Vagina (tissue), 2 donors: ENCODE measurements around the gene CEACAM4.

Experiments
- POLR2AphosphoS5 ChIP-seq, 2 donors: sonication (generic); formaldehyde crosslinking; IDR thresholded peaks; one replicate each; pipeline ENCODE4 v1.9.0; 2017; ENCODE audit warnings: antibody characterized with exemption in 2 of 2, mild to moderate bottlenecking in 2 of 2, low read depth in 1 of 2; ENCODE audit not compliant: insufficient read depth in 1 of 2
- TF ChIP-seq, protein P1 (sequence below), 3 experiments: fragments of 450-650 bp in 2 of 3; fragments of 200-600 bp in 1 of 3; sonication (generic) in 1 of 3; IDR thresholded peaks; one replicate each; pipeline ENCODE4 v1.5.1; 2017 to 2019; ENCODE audit warnings: antibody characterized with exemption in 3 of 3, mild to moderate bottlenecking in 2 of 3, moderate library complexity in 2 of 3

DNA sequence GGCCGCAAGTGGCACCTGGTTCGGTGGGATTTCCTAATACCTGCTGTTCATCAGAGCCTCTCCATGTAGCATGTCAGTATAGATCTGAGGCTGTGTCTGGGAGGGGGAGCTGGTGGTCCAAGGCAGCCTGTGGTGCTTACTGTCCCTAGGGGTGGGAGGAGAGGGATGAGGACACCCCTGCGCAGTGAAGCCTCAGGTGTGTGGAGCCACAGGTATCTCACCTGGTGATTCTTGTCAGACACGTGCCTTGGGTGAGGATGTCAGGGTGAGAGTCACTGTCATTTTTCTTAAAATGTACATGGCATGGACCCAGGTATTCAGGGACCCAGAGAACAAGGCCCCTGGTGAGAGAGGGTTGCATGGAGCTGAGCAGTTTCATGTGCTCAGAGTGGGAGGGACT lies 11.7 kb downstream of the CEACAM4 start:
- TF ChIP-seq, protein P1, sequence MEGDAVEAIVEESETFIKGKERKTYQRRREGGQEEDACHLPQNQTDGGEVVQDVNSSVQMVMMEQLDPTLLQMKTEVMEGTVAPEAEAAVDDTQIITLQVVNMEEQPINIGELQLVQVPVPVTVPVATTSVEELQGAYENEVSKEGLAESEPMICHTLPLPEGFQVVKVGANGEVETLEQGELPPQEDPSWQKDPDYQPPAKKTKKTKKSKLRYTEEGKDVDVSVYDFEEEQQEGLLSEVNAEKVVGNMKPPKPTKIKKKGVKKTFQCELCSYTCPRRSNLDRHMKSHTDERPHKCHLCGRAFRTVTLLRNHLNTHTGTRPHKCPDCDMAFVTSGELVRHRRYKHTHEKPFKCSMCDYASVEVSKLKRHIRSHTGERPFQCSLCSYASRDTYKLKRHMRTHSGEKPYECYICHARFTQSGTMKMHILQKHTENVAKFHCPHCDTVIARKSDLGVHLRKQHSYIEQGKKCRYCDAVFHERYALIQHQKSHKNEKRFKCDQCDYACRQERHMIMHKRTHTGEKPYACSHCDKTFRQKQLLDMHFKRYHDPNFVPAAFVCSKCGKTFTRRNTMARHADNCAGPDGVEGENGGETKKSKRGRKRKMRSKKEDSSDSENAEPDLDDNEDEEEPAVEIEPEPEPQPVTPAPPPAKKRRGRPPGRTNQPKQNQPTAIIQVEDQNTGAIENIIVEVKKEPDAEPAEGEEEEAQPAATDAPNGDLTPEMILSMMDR (IDR thresholded peaks at IDR 0.05) = no peak
- TF ChIP-seq POLR2AphosphoS5 (IDR thresholded peaks at IDR 0.05; ENCODE audit: insufficient read depth in 1 of 2, low read depth in 1 of 2) = no peak
